IMR-90 (cell line): ENCODE measurements around the gene GRB10. TPM values are rescaled to one million over a fixed set of nuclear protein-coding genes. Genes with fewer than 3 reads are reported as not detected.
"Not testable (repeated sequence)": the region's sequence is repeated elsewhere in the genome, so short reads cannot be mapped to it uniquely, and the experiment has no call there.

ENCODE experiments used
- ATAC-seq: fragments of 200-7000 bp; cut with Tn5 transposase; 2 replicates; pipeline ENCODE4 v1.9.1; 2020; ENCODE audit warnings: low read depth, mild to moderate bottlenecking, moderate library complexity
- BruUV-seq: library from RNA; stranded (reverse); fragments of 400-500 nt; replicated peaks from 2 replicates; lab custom pipeline; 2021; lab: Mats Ljungman, UMichigan
- CTCF ChIA-PET: fragments of 300-600 bp; formaldehyde crosslinking; extraction: SDS; loops from one replicate; lab custom pipeline; 2021; ENCODE audit warnings: antibody characterized with exemption; lab: Yijun Ruan, JAX
- POLR2A ChIA-PET: fragments of 300-600 bp; sonication (Branson Sonifier 250); formaldehyde crosslinking; loops from one replicate; lab custom pipeline; 2022; ENCODE audit warnings: antibody characterized with exemption; ENCODE audit not compliant: unreplicated experiment; lab: Charles Lee
- DNase-seq: peaks from one replicate; pipeline ENCODE4 v3.0.0; 2013
- H2AFZ ChIP-seq: replicated peaks from 2 replicates; pipeline ENCODE3; 2013; ENCODE audit warnings: low read length, mild to moderate bottlenecking; ENCODE audit not compliant: poor library complexity
- H2AK5ac ChIP-seq: 2 replicates; pipeline ENCODE4 v1.6.1; 2013; ENCODE audit warnings: low read depth, low read length, inconsistent platforms
- H2AK9ac ChIP-seq: replicated peaks from 2 replicates; pipeline ENCODE3; 2013; ENCODE audit warnings: mild to moderate bottlenecking, low read depth, low read length, moderate library complexity; ENCODE audit not compliant: poor library complexity
- H2BK120ac ChIP-seq: 2 replicates; pipeline ENCODE4 v1.6.1; 2013; ENCODE audit warnings: low read depth, low read length, inconsistent platforms
- H2BK15ac ChIP-seq: 3 replicates; pipeline ENCODE4 v1.6.1; 2013; ENCODE audit warnings: low read depth, low read length, inconsistent platforms
- H2BK20ac ChIP-seq: 2 replicates; pipeline ENCODE4 v1.6.1; 2013; ENCODE audit warnings: low read depth, mild to moderate bottlenecking, inconsistent platforms, low read length, moderate library complexity
- H2BK5ac ChIP-seq: 2 replicates; pipeline ENCODE4 v1.6.1; 2013; ENCODE audit warnings: mild to moderate bottlenecking, low read depth, low read length, inconsistent platforms; ENCODE audit not compliant: poor library complexity, severe bottlenecking
- H3K14ac ChIP-seq: replicated peaks from 2 replicates; pipeline ENCODE4 v1.6.1; 2013; ENCODE audit warnings: low read depth, low read length, inconsistent platforms
- H3K18ac ChIP-seq: 2 replicates; pipeline ENCODE4 v1.6.1; 2013; ENCODE audit warnings: low read depth, low read length, control low read depth
- H3K23ac ChIP-seq: 2 replicates; pipeline ENCODE4 v1.6.1; 2013; ENCODE audit warnings: low read depth, low read length, inconsistent platforms
- H3K27ac ChIP-seq: 2 replicates; pipeline ENCODE4 v1.5.1; 2013; ENCODE audit warnings: mild to moderate bottlenecking, control low read depth, low read length; ENCODE audit not compliant: insufficient read depth
- H3K27me3 ChIP-seq: 2 replicates; pipeline ENCODE4 v1.6.1; 2013; ENCODE audit warnings: low read length; ENCODE audit not compliant: control insufficient read depth, insufficient read depth
- H3K36me3 ChIP-seq: 2 replicates; pipeline ENCODE4 v1.6.1; 2013; ENCODE audit warnings: low read length, mixed read lengths; ENCODE audit not compliant: control insufficient read depth, insufficient read depth
- H3K4ac ChIP-seq: 2 replicates; pipeline ENCODE4 v1.6.1; 2013; ENCODE audit warnings: low read depth, low read length, inconsistent platforms
- H3K4me1 ChIP-seq: 2 replicates; pipeline ENCODE4 v1.6.1; 2013; ENCODE audit warnings: low read length, mixed read lengths; ENCODE audit not compliant: control insufficient read depth, insufficient read depth
- H3K4me2 ChIP-seq: 2 replicates; pipeline ENCODE4 v1.6.1; 2013; ENCODE audit warnings: low read depth, mild to moderate bottlenecking, control low read depth, low read length, moderate library complexity
- H3K4me3 ChIP-seq: 2 replicates; pipeline ENCODE4 v1.5.1; 2013; ENCODE audit warnings: low read depth, mild to moderate bottlenecking, control low read depth, low read length, moderate library complexity; ENCODE audit not compliant: insufficient read depth
- H3K56ac ChIP-seq: 2 replicates; pipeline ENCODE4 v1.6.1; 2013; ENCODE audit warnings: low read length, inconsistent platforms; ENCODE audit not compliant: insufficient read depth; ENCODE audit errors: extremely low read depth
- H3K79me1 ChIP-seq, 2 experiments: 2 replicates each; pipeline ENCODE4 v1.6.1; 2013; ENCODE audit warnings: low read length in 2 of 2, inconsistent platforms in 1 of 2, low read depth in 1 of 2
- H3K9ac ChIP-seq: 2 replicates; pipeline ENCODE4 v1.6.1; 2013; ENCODE audit warnings: low read depth, low read length, control low read depth
- H3K9me1 ChIP-seq: 2 replicates; pipeline ENCODE4 v1.6.1; 2013; ENCODE audit warnings: low read length, inconsistent platforms; ENCODE audit not compliant: insufficient read depth
- H3K9me3 ChIP-seq: 2 replicates; pipeline ENCODE4 v1.6.1; 2013; ENCODE audit warnings: low read length; ENCODE audit not compliant: control insufficient read depth, insufficient read depth
- H4K20me1 ChIP-seq: 2 replicates; pipeline ENCODE4 v1.6.1; 2013; ENCODE audit warnings: low read length, inconsistent platforms; ENCODE audit not compliant: insufficient read depth
- H4K5ac ChIP-seq: 2 replicates; pipeline ENCODE4 v1.6.1; 2013; ENCODE audit warnings: mild to moderate bottlenecking, low read depth, low read length, control low read depth
- H4K8ac ChIP-seq, 2 experiments: 2 replicates each; pipeline ENCODE4 v1.6.1; 2013; ENCODE audit warnings: low read depth in 2 of 2, low read length in 2 of 2, control low read depth in 1 of 2, inconsistent platforms in 1 of 2
- H4K91ac ChIP-seq: 2 replicates; pipeline ENCODE4 v1.6.1; 2013; ENCODE audit warnings: low read depth, low read length, inconsistent platforms; ENCODE audit not compliant: insufficient read depth
- WGBS, 2 experiments: methylation state at CpG; one replicate each; pipeline versions ENCODE4 v1.1.5 to v1.1.7; 2013; ENCODE audit warnings: missing lambda C conversion rate in 2 of 2; ENCODE audit not compliant: insufficient read length in 1 of 2; ENCODE audit errors: extremely low coverage in 2 of 2; 5-methylcytosine and 5-hydroxymethylcytosine counted together
- dilution Hi-C: fragments of 300-500 bp; cut with HindIII; formaldehyde crosslinking; loops from one replicate; pipeline ENCODE4 v1.14.3; 2018; ENCODE audit warnings: low sequenced_read_pairs; ENCODE audit not compliant: unreplicated experiment
- in situ Hi-C: fragments of 300-500 bp; cut with MboI; formaldehyde crosslinking; loops from 3 replicates; pipeline ENCODE4 v1.14.3; 2019; ENCODE audit warnings: low sequenced_read_pairs, inconsistent platforms, mixed read lengths
- intact Hi-C: fragments of 100-400 bp; cut with micrococcal nuclease; formaldehyde crosslinking; loops from 2 replicates; pipeline ENCODE4 v1.10.0; 2022
- polyA plus RNA-seq, 3 experiments: library from polyadenylated mRNA; depleted of rRNA; stranded (reverse); fragments of >200 nt; gene quantifications; 2 replicates each; pipeline ENCODE4 v1.2.3, GENCODE V29; 2012; ENCODE audit warnings: low replicate concordance in 1 of 3
- total RNA-seq: library from RNA; depleted of rRNA; stranded (reverse); fragments of >200 nt; gene quantifications from 2 replicates; pipeline ENCODE4 v1.2.3, GENCODE V29; 2012

GRB10 gene
- total and polyA plus RNA-seq, 2 of the 4 experiments (the other 2 are of a cell fraction), result 6.3 to 15.1 TPM

GRCh38 chr7:50735836-50736235 lies 46.9 kb downstream of the GRB10 start:
- H3K4ac ChIP-seq, POLR2A ChIA-PET, H3K36me3 ChIP-seq, H3K4me2 ChIP-seq, H3K9me3 ChIP-seq, H3K14ac ChIP-seq, H3K4me3 ChIP-seq, H2BK20ac ChIP-seq, in situ Hi-C loops, H2AK9ac ChIP-seq, BruUV-seq, H3K56ac ChIP-seq, ATAC-seq, H2AK5ac ChIP-seq, intact Hi-C loops, dilution Hi-C loops, H2AFZ ChIP-seq, H3K9ac ChIP-seq, H2BK120ac ChIP-seq, H3K18ac ChIP-seq, H3K27ac ChIP-seq, H4K91ac ChIP-seq, H2BK5ac ChIP-seq, H4K8ac ChIP-seq, H3K23ac ChIP-seq, H2BK15ac ChIP-seq, H3K27me3 ChIP-seq, H4K5ac ChIP-seq, DNase-seq: not testable (repeated sequence)
- CTCF ChIA-PET, result interaction anchor here (1.0 kb wide), 1 partner anchor 425 kb away, joined by 3 read pairs; no protein-coding TSS in a partner anchor
- peaks cover 11% of the 10 kb centered on the region; the same call in 1 of the 2 replicates for H3K4me1 ChIP-seq
- H3K9me1 ChIP-seq, result peaks cover 14% of the 10 kb centered on the region
- WGBS, 2 experiments, result 100% methylated on average over 1 of the region's 8 CpGs; no CpG with 5 or more reads in 1 of the 2 experiments
- peaks cover 47 to 63% of the 10 kb centered on the region in 2 experiments for H3K79me1 ChIP-seq
- peaks cover 49% of the 10 kb centered on the region; the same call in 1 of the 2 replicates for H4K20me1 ChIP-seq
